ENCODE results near the gene TUSC7. TPM values are rescaled to one million over a fixed set of nuclear protein-coding genes. Genes with fewer than 3 reads are reported as not detected.

TUSC7 gene
- total and polyA plus RNA-seq, 2 of the 8 experiments (the other 6 are each of a cell fraction or from before 2014, with no cell fraction given): not detected

- Histone ChIP-seq H4K5ac (ENCODE audit: insufficient read length, low read depth, low read length) (no peak overlapping the region), H3K36me3 (ENCODE audit: control insufficient read depth in 2 of 4, insufficient read depth in 4 of 4, low read length in 3 of 4) (no peaks in the 10 kb centered on the region), H2BK20ac (ENCODE audit: low read length) (no peak overlapping the region), H3K27ac (ENCODE audit: low read depth, low read length) (no peak overlapping the region), H4K91ac (replicated peaks; ENCODE audit: insufficient read length, low read length) (no peak overlapping the region), H3K23ac (ENCODE audit: insufficient read length) (no peak overlapping the region), H3K14ac (ENCODE audit: insufficient read length) (no peak overlapping the region), H2AFZ (ENCODE audit: low read length) (no peak overlapping the region), H4K8ac (ENCODE audit: extremely low read depth, insufficient read depth, low read length) (no peak overlapping the region), H2BK12ac (ENCODE audit: low read depth, low read length) (no peak overlapping the region), H3K4me2 (ENCODE audit: insufficient read depth in 1 of 2, low read depth in 2 of 2, low read length in 2 of 2) (no peak overlapping the region), H3K27me3 (replicated peaks in 1 of 4; ENCODE audit: control insufficient read depth in 3 of 4, extremely low read depth in 1 of 4, insufficient read depth in 3 of 4, low read length in 3 of 4) (no peaks in the 10 kb centered on the region), H3K4ac (replicated peaks; ENCODE audit: insufficient read length, low read depth, low read length) (no peak overlapping the region), H3K23me2 (ENCODE audit: low read depth, low read length) (no peaks in the 10 kb centered on the region), H3K4me1 (replicated peaks in 1 of 4; ENCODE audit: control insufficient read depth in 3 of 4, insufficient read depth in 4 of 4, low read length in 3 of 4) (no peaks in the 10 kb centered on the region), H2BK15ac (ENCODE audit: low read length) (no peak overlapping the region), H3K18ac (ENCODE audit: extremely low read depth, low read length) (no peak overlapping the region), H3K56ac (replicated peaks; ENCODE audit: insufficient read length, low read depth, low read length) (no peak overlapping the region), H3K79me1 (ENCODE audit: low read depth, low read length) (no peaks in the 10 kb centered on the region), H3K9me3 (ENCODE audit: insufficient read depth in 2 of 2, low read depth in 1 of 2, low read length in 1 of 2) (no peaks in the 10 kb centered on the region), H2AK5ac (ENCODE audit: low read depth, low read length) (no peak overlapping the region), H4K20me1 (replicated peaks in 1 of 2; ENCODE audit: control insufficient read depth in 1 of 2, insufficient read depth in 2 of 2, low read length in 2 of 2) (no peaks in the 10 kb centered on the region), H2BK120ac (replicated peaks; ENCODE audit: low read depth, low read length) (no peak overlapping the region), H3K79me2 (ENCODE audit: control insufficient read depth in 1 of 2, insufficient read depth in 2 of 2, low read length in 2 of 2) (no peaks in the 10 kb centered on the region), H2BK5ac (ENCODE audit: low read depth, low read length) (no peak overlapping the region), H3K9ac (replicated peaks in 1 of 4; ENCODE audit: extremely low read depth in 1 of 4, low read depth in 3 of 4, low read length in 3 of 4) (no peak overlapping the region), H3K4me3 (ENCODE audit: extremely low read depth in 1 of 4, insufficient read depth in 2 of 4, low read depth in 3 of 4, low read length in 4 of 4) (no peak overlapping the region)
- POLR2A ChIA-PET (ENCODE audit: partially characterized antibody): no interaction called here
- CTCF ChIA-PET (ENCODE audit: partially characterized antibody): no interaction called here
- WGBS, 2 experiments (ENCODE audit: extremely low coverage in 1 of 2, insufficient coverage in 1 of 2, insufficient read length in 1 of 2, insufficient replicate concordance in 2 of 2, low coverage in 1 of 2, low lambda C conversion rate in 2 of 2, missing lambda C conversion rate in 1 of 2): 98% methylated on average over 3 of the region's 3 CpGs; no CpG with 5 or more reads in 1 of the 2 experiments
- DNase-seq (ENCODE audit: low read depth in 1 of 2, low spot score in 2 of 2): no peak
- no peak for FAIRE-seq
- TF ChIP-seq CREB1 (IDR thresholded peaks at IDR 0.05) (no peak), NRF1 (IDR thresholded peaks at IDR 0.05; ENCODE audit: low read depth, low read length) (no peak), GABPA (IDR thresholded peaks at IDR 0.05; ENCODE audit: borderline replicate concordance, insufficient read depth, low read length) (no peak), CTBP2 (IDR thresholded peaks at IDR 0.05; ENCODE audit: borderline replicate concordance, insufficient read depth, insufficient read length, low read length) (no peak), EGR1 (IDR thresholded peaks at IDR 0.05; ENCODE audit: borderline replicate concordance, low read depth, low read length) (no peak), SP2 (IDR thresholded peaks at IDR 0.05; ENCODE audit: low read length) (no peak), RFX5 (IDR thresholded peaks at IDR 0.05; ENCODE audit: borderline replicate concordance, low read depth, low read length) (no peak), CHD1 (IDR thresholded peaks at IDR 0.05; ENCODE audit: low read depth, low read length) (no peak), USF2 (IDR thresholded peaks at IDR 0.05; ENCODE audit: low read length) (no peak), HDAC6 (IDR thresholded peaks at IDR 0.05; ENCODE audit: low read depth, low read length) (no peak), MAFK (IDR thresholded peaks at IDR 0.05; ENCODE audit: low read depth, low read length) (no peak), CBX8 (IDR thresholded peaks at IDR 0.05; ENCODE audit: borderline replicate concordance, low read depth, low read length) (no peak)
Measured at GRCh38 chr3:116669576-116669975, 40.0 kb upstream of the TUSC7 start.
